GM12878 (cell line): ENCODE data around the gene LIMD2. TPM values are rescaled to one million over a fixed set of nuclear protein-coding genes. Genes with fewer than 3 reads are reported as not detected.
A peak's percentile ranks its signal among the peaks of the same experiment; 100 is the strongest.

ENCODE experiments used
- ATAC-seq: fragments of 200-7000 bp; cut with Tn5 transposase; 3 replicates; pipeline ENCODE4 v1.9.1; 2020; ENCODE audit warnings: mild to moderate bottlenecking, moderate library complexity
- BruUV-seq: library from RNA; stranded (reverse); fragments of 400-500 nt; replicated peaks from 2 replicates; lab custom pipeline; 2021; lab: Mats Ljungman, UMichigan
- CTCF ChIA-PET: fragments of 300-600 bp; sonication (Branson Sonifier 250); formaldehyde crosslinking; extraction: SDS; loops from one replicate; lab custom pipeline; 2021; ENCODE audit warnings: inconsistent platforms; lab: Yijun Ruan, JAX
- POLR2A ChIA-PET: fragments of 350-600 bp; formaldehyde crosslinking; extraction: SDS; loops from one replicate; lab custom pipeline; 2021; ENCODE audit warnings: inconsistent platforms; lab: Charles Lee
- RAD21 ChIA-PET: fragments of 300-600 bp; sonication (Branson Sonifier 250); formaldehyde crosslinking; loops from one replicate; lab custom pipeline; 2023; ENCODE audit warnings: antibody characterized with exemption; ENCODE audit not compliant: unreplicated experiment; lab: Charles Lee
- SMC1A ChIA-PET: fragments of 300-600 bp; sonication (Branson Sonifier 250); formaldehyde crosslinking; loops from one replicate; lab custom pipeline; 2023; ENCODE audit not compliant: unreplicated experiment, uncharacterized antibody; lab: Charles Lee
- DNase-seq: peaks from one replicate; pipeline ENCODE4 v3.0.0-alpha.2; 2011; ENCODE audit warnings: low read depth, low spot score
- FAIRE-seq: peaks from 3 replicates; lab custom pipeline; 2011; peaks lifted over from hg19 to GRCh38; lab: Jason Lieb, UNC
- H2AFZ ChIP-seq: 2 replicates; pipeline ENCODE4 v1.6.0; 2011; ENCODE audit warnings: low read depth, low read length, control low read depth; ENCODE audit not compliant: control insufficient read depth
- H3K27ac ChIP-seq: 2 replicates; pipeline ENCODE4 v1.5.1; 2011; ENCODE audit warnings: control low read depth; ENCODE audit not compliant: control insufficient read depth, insufficient read depth
- H3K27me3 ChIP-seq, 2 experiments: replicated peaks in 1 of 2; 2 replicates each; pipeline versions ENCODE4 v1.6.0 to v1.6.1; 2011; ENCODE audit warnings: low read length in 1 of 2; ENCODE audit not compliant: control insufficient read depth in 2 of 2, insufficient read depth in 2 of 2
- H3K36me3 ChIP-seq, 2 experiments: 2 replicates each; pipeline ENCODE4 v1.5.1; 2011; ENCODE audit warnings: low read length in 1 of 2; ENCODE audit not compliant: control insufficient read depth in 2 of 2, insufficient read depth in 2 of 2
- H3K4me1 ChIP-seq: 2 replicates; pipeline ENCODE4 v1.6.1; 2011; ENCODE audit warnings: mild to moderate bottlenecking, low read length, moderate library complexity, mixed read lengths; ENCODE audit not compliant: control insufficient read depth, insufficient read depth
- H3K4me2 ChIP-seq: 2 replicates; pipeline ENCODE4 v1.6.0; 2011; ENCODE audit warnings: control low read depth; ENCODE audit not compliant: control insufficient read depth, insufficient read depth
- H3K4me3 ChIP-seq: fragments of 200-600 bp; sonication (generic); 2 replicates; pipeline ENCODE4 v1.5.1; 2016
- H3K79me2 ChIP-seq: 2 replicates; pipeline ENCODE4 v1.6.0; 2011; ENCODE audit warnings: low read length; ENCODE audit not compliant: control insufficient read depth, insufficient read depth
- H3K9ac ChIP-seq: 2 replicates; pipeline ENCODE4 v1.8.0; 2011; ENCODE audit warnings: low read length, control low read depth, mixed read lengths; ENCODE audit not compliant: control insufficient read depth, insufficient read depth
- H3K9me3 ChIP-seq: replicated peaks from 3 replicates; pipeline ENCODE4 v1.5.1; 2011; ENCODE audit warnings: mild to moderate bottlenecking, low read length; ENCODE audit not compliant: control insufficient read depth, insufficient read depth
- H4K20me1 ChIP-seq: 2 replicates; pipeline ENCODE4 v1.6.0; 2011; ENCODE audit not compliant: control insufficient read depth, insufficient read depth
- BCLAF1 ChIP-seq: fragments of 450-650 bp; IDR thresholded peaks from 2 replicates; pipeline ENCODE4 v1.6.1; 2017; ENCODE audit warnings: antibody characterized with exemption, mild to moderate bottlenecking, moderate library complexity
- KLF5 ChIP-seq: fragments of 450-650 bp; IDR thresholded peaks from 2 replicates; pipeline ENCODE4 v1.6.1; 2014; ENCODE audit warnings: mild to moderate bottlenecking; ENCODE audit not compliant: partially characterized antibody
- LARP7 ChIP-seq: fragments of 450-650 bp; IDR thresholded peaks from 2 replicates; pipeline ENCODE4 v1.6.1; 2017; ENCODE audit warnings: mild to moderate bottlenecking
- MTA3 ChIP-seq: IDR thresholded peaks from 2 replicates; pipeline ENCODE4 v1.6.1; 2012; ENCODE audit warnings: low read length, inconsistent platforms, borderline replicate concordance
- MYB ChIP-seq: fragments of 150-350 bp; IDR thresholded peaks from 2 replicates; pipeline ENCODE4 v1.6.1; 2014; ENCODE audit warnings: mild to moderate bottlenecking, low read depth, low read length, borderline replicate concordance
- POLR2AphosphoS2 ChIP-seq: IDR thresholded peaks from 2 replicates; pipeline ENCODE4 v1.6.1; 2011; ENCODE audit warnings: low read depth, mild to moderate bottlenecking, low read length, improper control_type of control experiment, moderate library complexity
- SPI1 ChIP-seq: IDR thresholded peaks from 2 replicates; pipeline ENCODE4 v1.6.1; 2011; ENCODE audit warnings: low read depth, mild to moderate bottlenecking, low read length, moderate library complexity, borderline replicate concordance; ENCODE audit not compliant: insufficient read depth
- TCF7 ChIP-seq: IDR thresholded peaks from 2 replicates; pipeline ENCODE4 v1.6.1; 2014; ENCODE audit warnings: antibody characterized with exemption, borderline replicate concordance
- WRNIP1 ChIP-seq: IDR thresholded peaks from 2 replicates; pipeline ENCODE4 v1.6.1; 2011; ENCODE audit warnings: low read depth, low read length, improper control_type of control experiment, borderline replicate concordance
- WGBS: methylation state at CpG from one replicate; pipeline ENCODE4 v1.1.6; 2016; ENCODE audit warnings: low lambda C conversion rate; ENCODE audit not compliant: insufficient replicate concordance, insufficient coverage; ENCODE audit errors: missing lambda C conversion rate; 5-methylcytosine and 5-hydroxymethylcytosine counted together
- in situ Hi-C: fragments of 300-500 bp; cut with MboI; formaldehyde crosslinking; loops from 9 replicates; pipeline ENCODE4 v1.14.3; 2018; ENCODE audit warnings: mixed read lengths
- intact Hi-C: fragments of 100-400 bp; cut with micrococcal nuclease; formaldehyde crosslinking; loops from one replicate; pipeline ENCODE4 v1.14.2; 2022; ENCODE audit not compliant: unreplicated experiment
- polyA plus RNA-seq, 11 experiments: library from polyadenylated mRNA; depleted of rRNA in 4 of 11; unstranded in 6 of 11; stranded (reverse) in 5 of 11; fragments of >200 nt; fragmentation: Nextera tagmentation in 4 of 11; fragmentation: Illumina TruSeq in 1 of 11; extraction: Ambion mirVana in 4 of 11; extraction: Trizol in 1 of 11; gene quantifications; 1 replicate in 1 of 11; 2 replicates in 10 of 11; pipeline versions ENCODE4 v1.2.1 to v1.2.3, GENCODE V29; 2011 to 2016; ENCODE audit warnings: inconsistent platforms in 2 of 11, missing spikeins in 2 of 11, low read depth in 1 of 11
- total RNA-seq, 4 experiments: library from RNA; depleted of rRNA in 3 of 4; stranded (reverse); fragments of >200 nt in 3 of 4; fragmentation: Illumina TruSeq in 1 of 4; extraction: Trizol in 1 of 4; gene quantifications; 2 replicates each; pipeline versions ENCODE4 v1.2.1 to v1.2.3, GENCODE V29; 2013 to 2021
- TF ChIP-seq, protein P1 (sequence below): fragments of 450-650 bp; IDR thresholded peaks from 2 replicates; pipeline ENCODE4 v1.6.1; 2017; ENCODE audit warnings: mild to moderate bottlenecking, moderate library complexity

LIMD2 gene
- total and polyA plus RNA-seq, 10 of the 15 experiments (the other 5 are each of a cell fraction or from before 2014, with no cell fraction given), result 1.1 to 339 (median 181) TPM

DNA sequence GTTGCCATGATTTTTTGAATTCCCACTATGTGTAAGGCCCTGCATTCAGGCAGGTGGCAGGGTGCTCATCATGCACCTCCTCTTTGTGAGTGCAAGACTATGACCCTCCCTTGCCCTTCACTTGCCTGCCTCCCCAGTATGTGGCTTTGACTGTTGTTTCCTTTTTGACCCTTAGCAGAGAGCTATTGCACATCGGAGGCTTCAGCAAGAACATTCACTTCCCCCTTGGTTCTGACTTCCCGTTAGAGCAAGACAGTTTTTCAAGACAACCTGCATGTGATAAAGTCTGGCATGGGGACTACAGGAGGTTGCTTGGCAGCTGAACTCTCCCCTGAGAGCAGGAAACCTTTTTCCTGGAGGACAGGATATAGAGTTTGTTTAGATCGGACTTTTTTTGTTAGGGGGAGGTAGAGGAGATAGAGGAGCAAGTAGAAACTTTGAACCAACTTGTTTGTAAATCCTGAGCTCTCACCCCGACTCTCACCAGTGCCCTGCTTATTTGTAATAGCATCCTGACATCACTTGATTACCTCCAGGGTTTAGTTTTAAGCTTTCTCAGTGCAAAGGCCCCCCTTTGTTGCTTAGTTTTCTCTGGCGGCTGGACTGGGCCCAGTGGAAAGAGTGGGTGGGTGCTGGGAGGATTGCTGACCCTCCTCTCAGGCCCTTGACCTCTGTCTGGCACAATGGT is 34.3 kb downstream of the LIMD2 start:
- H4K20me1 ChIP-seq, result no peaks in the 10 kb centered on the region
- no peaks in the 10 kb centered on the region for H3K79me2 ChIP-seq
- in situ Hi-C loops, result no loop called here
- SMC1A ChIA-PET, result interaction anchor here (0.5 to 3.9 kb wide), 6 partner anchors 9 to 41 kb away, joined by 3 to 18 read pairs (median 4); no protein-coding TSS in a partner anchor
- peaks cover 7% of the 10 kb centered on the region for H3K4me1 ChIP-seq
- BruUV-seq, result no TSS peak
- H3K4me3 ChIP-seq, result no peak overlapping the region
- POLR2A ChIA-PET, result interaction anchor here (0.8 to 1.1 kb wide), 2 partner anchors 9 to 103 kb away, joined by 3 read pairs; no protein-coding TSS in a partner anchor
- ATAC-seq (peak; percentile 52), FAIRE-seq (no peak), DNase-seq (peak; percentile 27)
- H3K36me3 ChIP-seq, result peaks cover 0 to 6% of the 10 kb centered on the region in 2 experiments
- RAD21 ChIA-PET, result interaction anchor here (1.9 kb wide), 1 partner anchor 10 kb away, joined by 8 read pairs; no protein-coding TSS in a partner anchor
- peak overlapping the region; percentile 62 for H2AFZ ChIP-seq
- H3K4me2 ChIP-seq, result no peak overlapping the region
- CTCF ChIA-PET, result interaction anchor here (0.6 to 1.8 kb wide), 4 partner anchors 15 to 280 kb away, joined by 3 to 6 read pairs (median 4); no protein-coding TSS in a partner anchor
- 29% methylated on average over 5 of the region's 5 CpGs for WGBS
- H3K27me3 ChIP-seq, result no peaks in the 10 kb centered on the region
- peak overlapping the region; percentile 37 for H3K27ac ChIP-seq
- no peak overlapping the region for H3K9ac ChIP-seq
- no peak for TF ChIP-seq POLR2AphosphoS2
- TF ChIP-seq MTA3, result no peak
- TF ChIP-seq WRNIP1, result no peak
- no peak for TF ChIP-seq TCF7
- no peak for TF ChIP-seq KLF5
- no peak for TF ChIP-seq LARP7
- TF ChIP-seq SPI1, result peak; percentile 64; the same call in 1 of the 2 replicates
- TF ChIP-seq, all 136 proteins: peak for 1
- no peaks in the 10 kb centered on the region for H3K9me3 ChIP-seq
- intact Hi-C loops, result no loop called here

DNA sequence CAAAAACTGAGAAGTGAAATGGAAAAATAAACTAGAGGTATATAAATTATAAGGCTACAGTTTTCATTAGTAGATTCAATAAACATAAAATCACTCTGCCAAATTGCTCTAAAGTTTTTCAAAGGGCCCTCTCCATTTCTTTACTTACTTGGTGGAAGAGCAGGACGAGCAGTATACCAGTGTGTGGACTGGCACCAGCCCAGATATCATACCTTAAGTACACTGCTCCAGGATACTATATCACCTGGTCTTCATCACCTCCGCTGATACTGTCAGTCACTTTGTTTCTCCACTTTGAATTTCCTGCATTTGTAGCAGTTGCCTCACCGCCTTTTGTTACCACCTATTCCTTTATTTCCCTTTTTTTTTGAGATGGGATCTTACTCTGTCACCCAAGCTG is 40.1 kb downstream of the LIMD2 start:
- Histone ChIP-seq H4K20me1 (no peaks in the 10 kb centered on the region), H3K9ac (no peak overlapping the region), H3K79me2 (no peaks in the 10 kb centered on the region), H3K27ac (no peak overlapping the region), H3K4me3 (no peak overlapping the region), H3K4me2 (no peak overlapping the region), H2AFZ (no peak overlapping the region), H3K36me3 (peaks cover 2 to 3% of the 10 kb centered on the region in 2 experiments; a peak in 2 of 4 replicates), H3K27me3 (no peaks in the 10 kb centered on the region), H3K4me1 (no peaks in the 10 kb centered on the region; the same call in 1 of the 2 replicates), H3K9me3 (no peaks in the 10 kb centered on the region)
- ATAC-seq (no peak), FAIRE-seq (no peak), DNase-seq (no peak)
- WGBS, result 97% methylated on average over 3 of the region's 3 CpGs
- POLR2A ChIA-PET, result no interaction called here
- SMC1A ChIA-PET, result no interaction called here
- in situ Hi-C loops, result no loop called here
- BruUV-seq, result TSS peak; percentile 44
- CTCF ChIA-PET, result no interaction called here
- intact Hi-C loops, result no loop called here
- RAD21 ChIA-PET, result no interaction called here
- TF ChIP-seq, protein P1, sequence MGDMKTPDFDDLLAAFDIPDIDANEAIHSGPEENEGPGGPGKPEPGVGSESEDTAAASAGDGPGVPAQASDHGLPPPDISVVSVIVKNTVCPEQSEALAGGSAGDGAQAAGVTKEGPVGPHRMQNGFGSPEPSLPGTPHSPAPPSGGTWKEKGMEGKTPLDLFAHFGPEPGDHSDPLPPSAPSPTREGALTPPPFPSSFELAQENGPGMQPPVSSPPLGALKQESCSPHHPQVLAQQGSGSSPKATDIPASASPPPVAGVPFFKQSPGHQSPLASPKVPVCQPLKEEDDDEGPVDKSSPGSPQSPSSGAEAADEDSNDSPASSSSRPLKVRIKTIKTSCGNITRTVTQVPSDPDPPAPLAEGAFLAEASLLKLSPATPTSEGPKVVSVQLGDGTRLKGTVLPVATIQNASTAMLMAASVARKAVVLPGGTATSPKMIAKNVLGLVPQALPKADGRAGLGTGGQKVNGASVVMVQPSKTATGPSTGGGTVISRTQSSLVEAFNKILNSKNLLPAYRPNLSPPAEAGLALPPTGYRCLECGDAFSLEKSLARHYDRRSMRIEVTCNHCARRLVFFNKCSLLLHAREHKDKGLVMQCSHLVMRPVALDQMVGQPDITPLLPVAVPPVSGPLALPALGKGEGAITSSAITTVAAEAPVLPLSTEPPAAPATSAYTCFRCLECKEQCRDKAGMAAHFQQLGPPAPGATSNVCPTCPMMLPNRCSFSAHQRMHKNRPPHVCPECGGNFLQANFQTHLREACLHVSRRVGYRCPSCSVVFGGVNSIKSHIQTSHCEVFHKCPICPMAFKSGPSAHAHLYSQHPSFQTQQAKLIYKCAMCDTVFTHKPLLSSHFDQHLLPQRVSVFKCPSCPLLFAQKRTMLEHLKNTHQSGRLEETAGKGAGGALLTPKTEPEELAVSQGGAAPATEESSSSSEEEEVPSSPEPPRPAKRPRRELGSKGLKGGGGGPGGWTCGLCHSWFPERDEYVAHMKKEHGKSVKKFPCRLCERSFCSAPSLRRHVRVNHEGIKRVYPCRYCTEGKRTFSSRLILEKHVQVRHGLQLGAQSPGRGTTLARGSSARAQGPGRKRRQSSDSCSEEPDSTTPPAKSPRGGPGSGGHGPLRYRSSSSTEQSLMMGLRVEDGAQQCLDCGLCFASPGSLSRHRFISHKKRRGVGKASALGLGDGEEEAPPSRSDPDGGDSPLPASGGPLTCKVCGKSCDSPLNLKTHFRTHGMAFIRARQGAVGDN, result no peak
- TF ChIP-seq BCLAF1 (no peak), MYB (no peak)
